Ishikawa (cell line): ENCODE data around the gene INPP5F.

Source experiments
- EGR1 ChIP-seq: IDR thresholded peaks from 2 replicates; pipeline ENCODE4 v1.6.1; 2012
- EP300 ChIP-seq: IDR thresholded peaks from 2 replicates; pipeline ENCODE4 v1.6.1; 2012; ENCODE audit warnings: borderline replicate concordance
- TAF1 ChIP-seq: IDR thresholded peaks from 2 replicates; pipeline ENCODE4 v1.6.1; 2012; ENCODE audit warnings: low read depth, mild to moderate bottlenecking
- TEAD4 ChIP-seq: IDR thresholded peaks from 2 replicates; pipeline ENCODE4 v1.6.1; 2012
- YY1 ChIP-seq: IDR thresholded peaks from 2 replicates; pipeline ENCODE4 v1.6.1; 2012; ENCODE audit warnings: low read depth
- TF ChIP-seq, protein P1 (sequence below): IDR thresholded peaks from 2 replicates; pipeline ENCODE4 v1.6.1; 2012; ENCODE audit warnings: low read depth, mild to moderate bottlenecking

DNA sequence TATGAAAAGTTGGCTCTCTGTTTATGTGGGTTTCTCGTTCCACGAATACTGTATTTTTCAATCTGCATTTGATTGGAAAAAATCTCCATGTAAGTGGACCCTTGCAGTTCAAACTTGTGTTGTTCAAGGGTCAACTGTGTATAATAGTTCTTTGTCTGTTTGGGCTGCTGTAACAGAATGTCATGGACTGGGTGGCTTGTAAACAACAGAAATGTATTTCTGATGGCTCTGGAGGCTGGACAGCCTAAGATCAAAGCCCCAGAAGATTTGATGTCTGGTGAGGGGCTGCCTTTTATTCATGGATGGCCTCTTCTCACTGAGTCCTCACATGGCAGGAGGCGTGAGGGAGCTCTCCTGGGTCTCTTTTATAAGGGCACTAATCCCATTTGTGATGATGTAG lies 36.2 kb downstream of the INPP5F start:
- TF ChIP-seq, protein P1, sequence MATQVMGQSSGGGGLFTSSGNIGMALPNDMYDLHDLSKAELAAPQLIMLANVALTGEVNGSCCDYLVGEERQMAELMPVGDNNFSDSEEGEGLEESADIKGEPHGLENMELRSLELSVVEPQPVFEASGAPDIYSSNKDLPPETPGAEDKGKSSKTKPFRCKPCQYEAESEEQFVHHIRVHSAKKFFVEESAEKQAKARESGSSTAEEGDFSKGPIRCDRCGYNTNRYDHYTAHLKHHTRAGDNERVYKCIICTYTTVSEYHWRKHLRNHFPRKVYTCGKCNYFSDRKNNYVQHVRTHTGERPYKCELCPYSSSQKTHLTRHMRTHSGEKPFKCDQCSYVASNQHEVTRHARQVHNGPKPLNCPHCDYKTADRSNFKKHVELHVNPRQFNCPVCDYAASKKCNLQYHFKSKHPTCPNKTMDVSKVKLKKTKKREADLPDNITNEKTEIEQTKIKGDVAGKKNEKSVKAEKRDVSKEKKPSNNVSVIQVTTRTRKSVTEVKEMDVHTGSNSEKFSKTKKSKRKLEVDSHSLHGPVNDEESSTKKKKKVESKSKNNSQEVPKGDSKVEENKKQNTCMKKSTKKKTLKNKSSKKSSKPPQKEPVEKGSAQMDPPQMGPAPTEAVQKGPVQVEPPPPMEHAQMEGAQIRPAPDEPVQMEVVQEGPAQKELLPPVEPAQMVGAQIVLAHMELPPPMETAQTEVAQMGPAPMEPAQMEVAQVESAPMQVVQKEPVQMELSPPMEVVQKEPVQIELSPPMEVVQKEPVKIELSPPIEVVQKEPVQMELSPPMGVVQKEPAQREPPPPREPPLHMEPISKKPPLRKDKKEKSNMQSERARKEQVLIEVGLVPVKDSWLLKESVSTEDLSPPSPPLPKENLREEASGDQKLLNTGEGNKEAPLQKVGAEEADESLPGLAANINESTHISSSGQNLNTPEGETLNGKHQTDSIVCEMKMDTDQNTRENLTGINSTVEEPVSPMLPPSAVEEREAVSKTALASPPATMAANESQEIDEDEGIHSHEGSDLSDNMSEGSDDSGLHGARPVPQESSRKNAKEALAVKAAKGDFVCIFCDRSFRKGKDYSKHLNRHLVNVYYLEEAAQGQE: no peak
- no peak for TF ChIP-seq EP300
- TF ChIP-seq EGR1: no peak
- no peak for TF ChIP-seq YY1
- TF ChIP-seq TAF1: no peak
- no peak for TF ChIP-seq TEAD4
